Activated B cell treated with CpG ODN at 0.5 μM for 24 hours (primary cell): ENCODE measurements around the gene RCAN2. TPM values are rescaled to one million over a fixed set of nuclear protein-coding genes. Genes with fewer than 3 reads are reported as not detected.

Source experiments
- ATAC-seq: fragments of 200-7000 bp; cut with Tn5 transposase; one replicate; pipeline ENCODE4 v1.10.0; 2021; ENCODE audit warnings: low read depth, mild to moderate bottlenecking, moderate library complexity
- CTCF ChIA-PET: fragments of 350-600 bp; sonication (Branson Sonifier 250); formaldehyde crosslinking; loops from one replicate; lab custom pipeline; 2021; ENCODE audit warnings: antibody characterized with exemption; lab: Charles Lee
- POLR2A ChIA-PET: fragments of 350-600 bp; sonication (Branson Sonifier 250); formaldehyde crosslinking; loops from one replicate; lab custom pipeline; 2021; ENCODE audit warnings: antibody characterized with exemption; lab: Charles Lee
- DNase-seq: peaks from one replicate; pipeline ENCODE4 v3.0.0; 2022
- H3K27ac Mint-ChIP-seq: one replicate; pipeline ENCODE4 v1.8.0; 2020; ENCODE audit warnings: mixed read lengths
- H3K27me3 Mint-ChIP-seq: one replicate; pipeline ENCODE4 v1.8.0; 2021; ENCODE audit warnings: mixed read lengths
- H3K36me3 Mint-ChIP-seq: one replicate; pipeline ENCODE4 v1.8.0; 2021; ENCODE audit warnings: low read depth, mixed read lengths
- H3K4me1 Mint-ChIP-seq: one replicate; pipeline ENCODE4 v1.8.0; 2021; ENCODE audit warnings: mixed read lengths
- H3K4me3 Mint-ChIP-seq: one replicate; pipeline ENCODE4 v1.8.0; 2020; ENCODE audit warnings: mild to moderate bottlenecking, mixed read lengths
- H3K9me3 Mint-ChIP-seq: one replicate; pipeline ENCODE4 v1.8.0; 2020; ENCODE audit warnings: mixed read lengths
- intact Hi-C: fragments of 100-400 bp; cut with micrococcal nuclease; formaldehyde crosslinking; loops from one replicate; pipeline ENCODE4 v1.15.1; 2024
- total RNA-seq: library from RNA; stranded (reverse); gene quantifications from 2 replicates; pipeline ENCODE4 v1.2.3, GENCODE V29; 2022
- TF ChIP-seq, protein P1 (sequence below): fragments of 200-600 bp; IDR thresholded peaks from one replicate; pipeline ENCODE4 v1.8.0; 2022; ENCODE audit warnings: antibody characterized with exemption, mild to moderate bottlenecking

The RCAN2 gene
- total RNA-seq, 1 donor from 2014 or later, result not detected

DNA sequence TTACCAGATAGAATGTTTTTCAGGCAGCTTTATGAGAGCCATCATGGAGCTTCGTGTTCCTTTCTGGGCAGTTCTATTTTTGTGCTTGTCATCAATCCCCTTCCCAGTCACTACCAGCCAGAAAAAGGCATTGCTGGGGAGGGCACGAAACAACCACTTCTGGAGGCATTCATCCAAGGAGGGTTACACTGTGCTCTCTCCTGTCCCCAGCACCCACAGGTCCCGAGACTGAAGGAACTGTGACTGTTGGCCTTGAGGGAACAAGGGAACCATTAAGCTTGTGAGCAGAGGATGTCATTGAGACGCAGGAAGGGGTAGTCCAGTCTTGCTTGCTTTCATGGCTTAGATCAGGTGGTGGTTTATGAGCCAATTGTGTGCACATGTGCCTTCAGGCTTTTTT is 300.4 kb downstream of the RCAN2 start:
- Mint-ChIP-seq H3K9me3 (no peaks in the 10 kb centered on the region), H3K4me1 (no peaks in the 10 kb centered on the region), H3K4me3 (no peak overlapping the region), H3K27me3 (peaks cover 12% of the 10 kb centered on the region), H3K36me3 (no peaks in the 10 kb centered on the region), H3K27ac (no peak overlapping the region)
- DNase-seq (no peak), ATAC-seq (no peak)
- ChIA-PET CTCF (no interaction called here), POLR2A (interaction anchor here (0.8 kb wide), 1 partner anchor 61 kb away, joined by 5 read pairs; the partner anchor contains the start of gene ENPP4)
- TF ChIP-seq, protein P1, sequence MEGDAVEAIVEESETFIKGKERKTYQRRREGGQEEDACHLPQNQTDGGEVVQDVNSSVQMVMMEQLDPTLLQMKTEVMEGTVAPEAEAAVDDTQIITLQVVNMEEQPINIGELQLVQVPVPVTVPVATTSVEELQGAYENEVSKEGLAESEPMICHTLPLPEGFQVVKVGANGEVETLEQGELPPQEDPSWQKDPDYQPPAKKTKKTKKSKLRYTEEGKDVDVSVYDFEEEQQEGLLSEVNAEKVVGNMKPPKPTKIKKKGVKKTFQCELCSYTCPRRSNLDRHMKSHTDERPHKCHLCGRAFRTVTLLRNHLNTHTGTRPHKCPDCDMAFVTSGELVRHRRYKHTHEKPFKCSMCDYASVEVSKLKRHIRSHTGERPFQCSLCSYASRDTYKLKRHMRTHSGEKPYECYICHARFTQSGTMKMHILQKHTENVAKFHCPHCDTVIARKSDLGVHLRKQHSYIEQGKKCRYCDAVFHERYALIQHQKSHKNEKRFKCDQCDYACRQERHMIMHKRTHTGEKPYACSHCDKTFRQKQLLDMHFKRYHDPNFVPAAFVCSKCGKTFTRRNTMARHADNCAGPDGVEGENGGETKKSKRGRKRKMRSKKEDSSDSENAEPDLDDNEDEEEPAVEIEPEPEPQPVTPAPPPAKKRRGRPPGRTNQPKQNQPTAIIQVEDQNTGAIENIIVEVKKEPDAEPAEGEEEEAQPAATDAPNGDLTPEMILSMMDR, result no peak
- intact Hi-C loops, result no loop called here

DNA sequence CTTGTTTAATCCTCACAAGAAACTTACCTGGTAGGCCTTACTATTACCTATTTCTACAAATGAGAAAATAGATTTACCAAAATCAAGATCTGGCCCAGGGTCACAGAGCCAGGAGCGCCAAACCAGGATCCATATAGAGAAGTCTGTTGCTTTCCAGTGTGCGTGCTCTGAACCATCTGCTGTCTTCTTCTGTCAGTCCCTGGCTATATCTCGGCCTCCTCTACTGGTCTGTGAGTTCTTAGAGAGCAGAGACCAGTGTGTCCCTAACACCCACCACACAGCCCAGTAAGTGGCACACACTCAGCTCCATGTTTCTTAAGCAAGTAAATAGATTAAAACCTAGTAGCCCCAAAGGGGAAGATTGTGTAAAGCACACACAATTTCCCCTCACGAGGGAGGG is 301.5 kb downstream of the RCAN2 start:
- intact Hi-C loops, result no loop called here
- Mint-ChIP-seq H3K4me1 (no peaks in the 10 kb centered on the region), H3K27me3 (peaks cover 14% of the 10 kb centered on the region), H3K9me3 (no peaks in the 10 kb centered on the region), H3K4me3 (no peak overlapping the region), H3K27ac (no peak overlapping the region), H3K36me3 (no peaks in the 10 kb centered on the region)
- ChIA-PET CTCF (no interaction called here), POLR2A (no interaction called here)
- TF ChIP-seq, protein P1, result no peak
- no peak for DNase-seq
- ATAC-seq, result no peak

DNA sequence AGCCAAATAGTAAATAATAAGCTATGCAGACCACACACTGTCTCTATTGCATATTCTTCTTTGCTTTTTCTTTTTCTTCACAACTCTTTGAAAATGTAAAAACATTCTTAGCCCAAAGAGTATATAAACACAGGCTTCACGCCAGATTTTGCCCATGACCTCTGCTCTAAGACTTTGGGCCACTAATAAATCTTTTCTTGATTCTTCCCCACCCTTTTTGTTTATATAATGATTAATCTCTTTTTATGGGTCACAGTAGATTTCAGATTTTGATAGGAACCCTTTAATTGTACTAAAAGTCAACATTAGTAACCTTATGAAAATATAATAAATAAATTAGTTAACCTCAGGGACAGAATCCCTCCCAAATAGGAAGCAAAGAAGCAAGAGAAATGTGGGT is 304.7 kb downstream of the RCAN2 start:
- no peak overlapping the region for H3K4me3 Mint-ChIP-seq
- CTCF ChIA-PET, result interaction anchor here (1.8 kb wide), 1 partner anchor 96 kb away, joined by 5 read pairs; no protein-coding TSS in a partner anchor

GRCh38 chr6:46184114-46184513 is 307.1 kb downstream of the RCAN2 start:
- ChIA-PET POLR2A (no interaction called here), CTCF (no interaction called here)
- ATAC-seq (no peak), DNase-seq (no peak)
- Mint-ChIP-seq H3K4me1 (no peaks in the 10 kb centered on the region), H3K27me3 (peaks cover 16% of the 10 kb centered on the region), H3K4me3 (no peak overlapping the region), H3K27ac (no peak overlapping the region), H3K36me3 (no peaks in the 10 kb centered on the region), H3K9me3 (no peaks in the 10 kb centered on the region)
- TF ChIP-seq, protein P1, result no peak
- intact Hi-C loops, result no loop called here

More for the DNA sequence above, 304.7 kb downstream of the RCAN2 start:
- Mint-ChIP-seq H3K27me3 (peaks cover 15% of the 10 kb centered on the region), H3K9me3 (no peaks in the 10 kb centered on the region), H3K27ac (no peak overlapping the region), H3K36me3 (no peaks in the 10 kb centered on the region), H3K4me1 (no peaks in the 10 kb centered on the region)
- intact Hi-C loops, result no loop called here
- no peak for DNase-seq
- TF ChIP-seq, protein P1, result no peak
- POLR2A ChIA-PET, result no interaction called here
- ATAC-seq, result no peak

GRCh38 chr6:46175976-46176375 is 315.3 kb downstream of the RCAN2 start:
- Mint-ChIP-seq H3K36me3 (no peaks in the 10 kb centered on the region), H3K27me3 (peaks cover 4% of the 10 kb centered on the region), H3K4me1 (peaks cover 8% of the 10 kb centered on the region), H3K27ac (no peak overlapping the region), H3K9me3 (no peaks in the 10 kb centered on the region), H3K4me3 (no peak overlapping the region)
- ChIA-PET CTCF (interaction anchor here (0.8 kb wide), 1 partner anchor 86 kb away, joined by 4 read pairs; no protein-coding TSS in a partner anchor), POLR2A (no interaction called here)
- intact Hi-C loops, result no loop called here
- ATAC-seq (no peak), DNase-seq (no peak)
- TF ChIP-seq, protein P1, result no peak
